Heart left ventricle (tissue), 16 donors: ENCODE results near the gene ARHGAP10. TPM values are rescaled to one million over a fixed set of nuclear protein-coding genes. Genes with fewer than 3 reads are reported as not detected.
A peak's percentile ranks its signal among the peaks of the same experiment; 100 is the strongest.

Source experiments
- ATAC-seq, 4 donors: fragments of 200-7000 bp; cut with Tn5 transposase; one replicate each; pipeline ENCODE4 v1.9.1; 2020 to 2022; ENCODE audit warnings: moderate library complexity in 4 of 4, mild to moderate bottlenecking in 3 of 4, moderate number of reproducible peaks in 1 of 4
- DNase-seq, 5 donors: peaks; one replicate each; pipeline ENCODE4 v3.0.0-alpha.2; 2020
- H3K27ac ChIP-seq, 12 donors: fragments of 200-600 bp; sonication (generic) in 4 of 12; one replicate each; pipeline versions ENCODE4 v1.5.0 to v1.8.0; 2016 to 2022; ENCODE audit warnings: mild to moderate bottlenecking in 2 of 12
- H3K27me3 ChIP-seq, 9 donors: fragments of 200-600 bp; sonication (generic) in 2 of 9; one replicate each; pipeline versions ENCODE4 v1.5.1 to v1.8.0; 2016 to 2022; ENCODE audit warnings: mild to moderate bottlenecking in 3 of 9
- H3K36me3 ChIP-seq, 9 donors: fragments of 200-600 bp; sonication (generic) in 2 of 9; one replicate each; pipeline versions ENCODE4 v1.5.0 to v1.8.0; 2018 to 2022; ENCODE audit warnings: mild to moderate bottlenecking in 2 of 9
- H3K4me1 ChIP-seq, 12 donors: fragments of 200-600 bp; sonication (generic) in 4 of 12; one replicate each; pipeline versions ENCODE4 v1.5.0 to v1.8.0; 2016 to 2022; ENCODE audit warnings: mild to moderate bottlenecking in 3 of 12
- H3K4me3 ChIP-seq, 12 donors: fragments of 200-600 bp; sonication (generic) in 4 of 12; one replicate each; pipeline versions ENCODE4 v1.5.0 to v1.8.0; 2017 to 2022; ENCODE audit warnings: mild to moderate bottlenecking in 9 of 12, moderate library complexity in 4 of 12
- H3K9me3 ChIP-seq, 12 donors: fragments of 200-600 bp; sonication (generic) in 4 of 12; one replicate each; pipeline versions ENCODE4 v1.5.0 to v1.8.0; 2016 to 2022; ENCODE audit warnings: mild to moderate bottlenecking in 1 of 12
- POLR2A ChIP-seq, 2 donors: fragments of 450-650 bp; IDR thresholded peaks; one replicate each; pipeline ENCODE4 v1.6.1; 2017; ENCODE audit warnings: antibody characterized with exemption in 2 of 2, mild to moderate bottlenecking in 2 of 2, moderate library complexity in 2 of 2
- WGBS, 4 donors: extraction: QIAGEN DNeasy Blood & Tissue Kit in 2 of 4; methylation state at CpG; one replicate each; pipeline versions ENCODE4 v1.1.5 to v1.1.7; 2013 to 2018; 5-methylcytosine and 5-hydroxymethylcytosine counted together
- intact Hi-C, 10 donors: fragments of 100-400 bp; cut with DNase I; formaldehyde crosslinking; loops; one replicate each; pipeline versions ENCODE4 v1.11.1 to v1.14.2; 2022
- polyA plus RNA-seq, 2 donors: library from polyadenylated mRNA; stranded (reverse); fragments of 200-250 nt; gene quantifications; one replicate each; pipeline ENCODE4 v1.2.3, GENCODE V29; 2013
- total RNA-seq, 9 donors: library from RNA; depleted of rRNA in 2 of 9; stranded (reverse); fragments of >200 nt in 2 of 9; fragmentation: NEBNext Ultra II Directional in 3 of 9; extraction: Animal tissue kit (Norgen Biotek cat#: 25700) in 3 of 9; gene quantifications; one replicate each; pipeline versions ENCODE4 v1.1.0 to v1.2.4, GENCODE V29; 2016 to 2023
- TF ChIP-seq, protein P1 (sequence below), 12 donors: fragments of 200-600 bp; sonication (generic) in 4 of 12; IDR thresholded peaks; one replicate each; pipeline versions ENCODE4 v1.5.0 to v1.8.0; 2018 to 2022; ENCODE audit warnings: antibody characterized with exemption in 12 of 12, mild to moderate bottlenecking in 5 of 12
- donor health status: ischemic (EF 13 %, LVEDD 7.1; RV severe dilation, severe dysfunction).
- donor health status: healthy with polysubstance abuse.
- donor health status: DM: no; HTN: yes; CAD: no.
- donor health status: DM: no; HTN: no; CAD: no.
- donor health status: ischemic (EF 25% LVEDD 6.9; RV normal size, moderate dysfunction).
- donor health status: ischemic (EF 25% LVEDD 5.7; RV mildly dilated, moderate dysfunction).
- donor health status: healthy.
- donor health status: DM: yes; HTN: yes; CAD: no.
- donor health status: ischemic (EF 35%, LVEDD 5.7; RV mildly dilated, moderate dysfunction).
- donor health status: nonischemic (EF 11% LVEDD 7.7; RV severe dilation, severe dysfunction).
- donor health status: DM: yes; HTN: yes; CAD: no.
- donor health status: PGD.
- donor health status: ischemic (EF 29% LVEDD 5.4; RV normal size, mild dysfunction).
- donor health status: nonischemic (EF 23%, LVEDD 6.1; RV moderate dilation, normal function).

Gene ARHGAP10
- total and polyA plus RNA-seq, 11 donors, result 30.6 to 73.7 (median 51.7) TPM

- Histone ChIP-seq H3K9me3 (no peaks in the 10 kb centered on the region), H3K27me3 (no peaks in the 10 kb centered on the region), H3K36me3 (peaks cover 0 to 19% (median 4%) of the 10 kb centered on the region in 9 donors), H3K27ac (peak overlapping the region in 9 of 12 donors; percentile 7 to 56 (median 26)), H3K4me1 (peaks cover 0 to 66% (median 30%) of the 10 kb centered on the region in 12 donors), H3K4me3 (no peak overlapping the region)
- DNase-seq (peak in 2 of 5 donors; percentile 54), ATAC-seq (peak; percentile 55 to 76 (median 67))
- intact Hi-C loops, result loop anchor here in 5 of 10 donors (5.0 to 10.0 kb wide), 7 partner anchors 126 to 746 kb away; partner anchors contain the start of genes ARHGAP10 (in 2 of the 5) and TMEM184C (in 1 of the 5)
- WGBS, 4 donors, result 66 to 91% (median 79%) methylated on average over 11 to 15 of the region's 15 CpGs
- TF ChIP-seq POLR2A (IDR thresholded peaks at IDR 0.05), result no peak
Observed at GRCh38 chr4:147860960-147861359, 129.1 kb downstream of the ARHGAP10 start.

DNA sequence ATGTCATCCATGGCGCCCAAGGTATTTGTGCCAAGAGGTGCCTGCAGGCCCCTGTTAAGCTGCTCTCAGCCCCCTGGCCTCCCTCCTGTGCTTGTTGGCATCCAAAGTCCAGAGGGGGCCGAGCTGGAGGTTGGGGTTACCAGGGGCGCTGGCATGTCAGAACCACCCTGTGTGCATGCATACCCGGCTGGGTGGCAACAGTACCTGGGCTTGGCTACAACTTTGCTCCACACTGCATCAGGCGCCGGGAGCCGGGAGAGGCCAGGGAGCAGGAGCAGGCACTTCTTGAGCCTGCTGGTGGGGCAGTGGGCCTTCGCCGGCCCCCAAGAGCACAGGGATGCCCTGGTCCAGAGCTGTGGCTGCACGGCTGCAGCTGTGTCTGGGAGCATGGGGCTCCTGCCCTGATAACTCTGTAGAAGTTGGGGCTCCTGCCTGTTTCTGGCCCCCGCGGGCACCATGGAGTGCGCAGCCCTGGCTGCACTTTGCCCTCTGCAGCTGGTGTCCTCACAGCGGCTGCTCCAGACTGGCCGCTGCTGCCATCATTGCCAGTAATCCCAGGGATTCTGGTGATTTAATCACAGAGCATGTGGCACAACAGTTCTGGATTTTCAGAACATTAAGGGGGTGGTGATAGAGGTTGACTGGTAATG lies 130.3 kb downstream of the ARHGAP10 start:
- no peak overlapping the region for H3K4me3 ChIP-seq
- peaks cover 0 to 55% (median 23%) of the 10 kb centered on the region in 12 donors for H3K4me1 ChIP-seq
- no peaks in the 10 kb centered on the region for H3K9me3 ChIP-seq
- H3K36me3 ChIP-seq, result peaks cover 0 to 21% (median 4%) of the 10 kb centered on the region in 9 donors
- 87 to 95% (median 94%) methylated on average over 4 to 15 of the region's 15 CpGs for WGBS, 4 donors
- peak in 1 of 4 donors; percentile 6 for ATAC-seq
- no peaks in the 10 kb centered on the region for H3K27me3 ChIP-seq
- peak overlapping the region in 3 of 12 donors; percentile 26 to 42 (median 39) for H3K27ac ChIP-seq
- DNase-seq, result no peak
- intact Hi-C loops, result loop anchor here in 5 of 10 donors (5.0 to 10.0 kb wide), 7 partner anchors 127 to 747 kb away; partner anchors contain the start of genes ARHGAP10 (in 2 of the 5) and TMEM184C (in 1 of the 5)
- TF ChIP-seq POLR2A (IDR thresholded peaks at IDR 0.05), result no peak
- TF ChIP-seq, protein P1, sequence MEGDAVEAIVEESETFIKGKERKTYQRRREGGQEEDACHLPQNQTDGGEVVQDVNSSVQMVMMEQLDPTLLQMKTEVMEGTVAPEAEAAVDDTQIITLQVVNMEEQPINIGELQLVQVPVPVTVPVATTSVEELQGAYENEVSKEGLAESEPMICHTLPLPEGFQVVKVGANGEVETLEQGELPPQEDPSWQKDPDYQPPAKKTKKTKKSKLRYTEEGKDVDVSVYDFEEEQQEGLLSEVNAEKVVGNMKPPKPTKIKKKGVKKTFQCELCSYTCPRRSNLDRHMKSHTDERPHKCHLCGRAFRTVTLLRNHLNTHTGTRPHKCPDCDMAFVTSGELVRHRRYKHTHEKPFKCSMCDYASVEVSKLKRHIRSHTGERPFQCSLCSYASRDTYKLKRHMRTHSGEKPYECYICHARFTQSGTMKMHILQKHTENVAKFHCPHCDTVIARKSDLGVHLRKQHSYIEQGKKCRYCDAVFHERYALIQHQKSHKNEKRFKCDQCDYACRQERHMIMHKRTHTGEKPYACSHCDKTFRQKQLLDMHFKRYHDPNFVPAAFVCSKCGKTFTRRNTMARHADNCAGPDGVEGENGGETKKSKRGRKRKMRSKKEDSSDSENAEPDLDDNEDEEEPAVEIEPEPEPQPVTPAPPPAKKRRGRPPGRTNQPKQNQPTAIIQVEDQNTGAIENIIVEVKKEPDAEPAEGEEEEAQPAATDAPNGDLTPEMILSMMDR (IDR thresholded peaks at IDR 0.05), result no peak

DNA sequence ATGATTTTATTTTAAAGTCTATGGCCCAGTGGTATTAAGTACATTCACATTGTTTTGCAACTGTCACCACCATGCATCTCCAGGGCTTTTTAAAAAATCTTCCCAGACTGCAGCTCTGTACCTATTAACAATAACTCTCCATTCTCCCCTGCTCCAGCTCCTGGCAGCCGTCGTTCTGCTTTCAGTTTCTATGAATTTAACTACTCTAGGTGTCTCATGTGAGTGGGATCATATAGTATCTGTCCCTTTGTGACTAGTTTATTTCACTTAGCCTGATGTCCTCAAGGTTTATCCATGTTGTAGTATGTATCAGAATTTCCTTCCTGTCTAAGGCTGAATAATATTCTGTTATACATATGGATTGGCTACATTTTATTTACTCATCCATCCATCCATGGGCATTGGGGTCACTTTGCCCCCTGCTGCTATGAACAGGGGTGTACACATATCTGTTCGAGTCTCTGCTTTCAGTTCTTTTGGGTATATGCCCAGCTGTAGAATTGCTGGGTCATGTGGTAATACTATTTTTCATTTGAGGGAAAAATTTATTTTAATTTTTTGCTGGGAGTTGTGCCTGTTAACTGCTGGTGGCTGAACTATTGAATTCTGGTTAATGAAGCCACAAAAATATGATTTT lies 131.3 kb downstream of the ARHGAP10 start:
- Histone ChIP-seq H3K36me3 (peaks cover 0 to 30% (median 13%) of the 10 kb centered on the region in 9 donors), H3K4me3 (no peak overlapping the region), H3K4me1 (peaks cover 0 to 50% (median 22%) of the 10 kb centered on the region in 12 donors), H3K9me3 (no peaks in the 10 kb centered on the region), H3K27ac (peak overlapping the region in 8 of 12 donors; percentile 2 to 72 (median 38)), H3K27me3 (no peaks in the 10 kb centered on the region)
- TF ChIP-seq, protein P1 (IDR thresholded peaks at IDR 0.05), result no peak
- TF ChIP-seq POLR2A (IDR thresholded peaks at IDR 0.05), result no peak
- 30 to 49% (median 40%) methylated on average over 3 of the region's 3 CpGs for WGBS, 4 donors
- intact Hi-C loops, result loop anchor here in 5 of 10 donors (5.0 to 10.0 kb wide), 7 partner anchors 128 to 748 kb away; partner anchors contain the start of genes ARHGAP10 (in 2 of the 5) and TMEM184C (in 1 of the 5)
- ATAC-seq, result no peak
- DNase-seq, result no peak

DNA sequence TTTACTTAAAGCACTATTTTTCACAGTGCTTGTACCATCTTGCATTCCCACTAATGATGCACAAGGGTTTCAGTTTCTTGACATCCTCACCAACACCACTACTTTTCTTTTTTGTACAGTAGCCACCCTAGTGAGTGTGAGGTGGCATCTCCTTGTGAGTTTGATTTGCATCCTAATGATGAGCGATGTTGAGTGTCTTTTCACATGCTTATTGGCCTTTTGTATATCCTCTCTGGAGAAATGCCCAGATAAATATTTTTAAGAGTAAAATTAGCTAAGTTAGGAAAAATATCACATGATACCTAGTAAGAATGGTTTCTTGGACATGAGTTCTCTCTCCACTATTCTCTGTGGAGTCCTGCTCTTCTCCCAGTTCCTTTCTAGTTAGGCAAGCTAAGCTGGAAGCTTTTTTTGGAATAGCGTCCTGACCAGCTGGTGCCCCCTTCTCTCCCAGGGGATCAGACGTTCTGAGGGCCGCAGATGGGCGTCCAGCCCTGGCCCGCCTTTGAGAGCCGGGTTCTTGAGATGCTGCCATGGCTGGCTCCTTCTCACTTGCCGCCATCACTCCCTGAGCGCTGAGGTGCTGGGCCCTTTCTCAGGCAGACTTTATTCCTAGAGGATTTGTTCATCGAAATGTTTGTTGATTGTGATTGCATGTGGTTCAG lies 132.1 kb downstream of the ARHGAP10 start:
- no peak for TF ChIP-seq POLR2A (IDR thresholded peaks at IDR 0.05)
- TF ChIP-seq, protein P1 (IDR thresholded peaks at IDR 0.05), result no peak
- WGBS, 4 donors, result 64 to 74% (median 67%) methylated on average over 10 of the region's 10 CpGs
- H3K4me1 ChIP-seq, result peaks cover 0 to 50% (median 22%) of the 10 kb centered on the region in 12 donors
- H3K36me3 ChIP-seq, result peaks cover 0 to 31% (median 14%) of the 10 kb centered on the region in 9 donors
- ATAC-seq, result peak in 3 of 4 donors; percentile 8 to 23 (median 21)
- peak in 2 of 5 donors; percentile 35 to 42 for DNase-seq
- H3K27me3 ChIP-seq, result no peaks in the 10 kb centered on the region
- intact Hi-C loops, result loop anchor here in 5 of 10 donors (1.0 to 10.0 kb wide), 8 partner anchors 129 to 749 kb away; partner anchors contain the start of genes ARHGAP10 (in 2 of the 5) and TMEM184C (in 1 of the 5)
- H3K27ac ChIP-seq, result peak overlapping the region; percentile 15 to 72 (median 33)
- no peak overlapping the region for H3K4me3 ChIP-seq
- no peaks in the 10 kb centered on the region for H3K9me3 ChIP-seq
